CD14-positive monocyte (primary cell): ENCODE data around the gene TRAF3. TPM values are rescaled to one million over a fixed set of nuclear protein-coding genes. Genes with fewer than 3 reads are reported as not detected.
"Not testable (repeated sequence)": the region's sequence is repeated elsewhere in the genome, so short reads cannot be mapped to it uniquely, and the experiment has no call there.

Source experiments
- DNase-seq, 3 donors: peaks; one replicate each; pipeline ENCODE4 v3.0.0-alpha.2; 2011 to 2022
- H2AFZ ChIP-seq: 2 replicates; pipeline ENCODE4 v1.6.0; 2012; ENCODE audit warnings: mild to moderate bottlenecking, low read depth, low read length, inconsistent platforms; ENCODE audit not compliant: insufficient read depth, poor library complexity, severe bottlenecking
- H3K27ac ChIP-seq, 2 donors: 1 replicate in 1 of 2; 2 replicates in 1 of 2; pipeline ENCODE4 v1.5.1; 2012 to 2013; ENCODE audit warnings: low read length in 2 of 2, control low read depth in 1 of 2, inconsistent platforms in 1 of 2, low read depth in 1 of 2, mild to moderate bottlenecking in 1 of 2
- H3K27me3 ChIP-seq, 2 donors: one replicate each; pipeline versions ENCODE4 v1.6.0 to v1.6.1; 2011 to 2013; ENCODE audit warnings: low read length in 2 of 2; ENCODE audit not compliant: control insufficient read depth in 2 of 2, insufficient read depth in 2 of 2
- H3K36me3 ChIP-seq, 2 donors: replicated peaks in 1 of 2; 1 replicate in 1 of 2; 2 replicates in 1 of 2; pipeline versions ENCODE4 v1.5.1 to v1.6.1; 2012 to 2013; ENCODE audit warnings: low read length in 2 of 2, control low read depth in 1 of 2, inconsistent platforms in 1 of 2, mild to moderate bottlenecking in 1 of 2; ENCODE audit not compliant: insufficient read depth in 2 of 2, control insufficient read depth in 1 of 2
- H3K4me1 ChIP-seq, 2 donors: 1 replicate in 1 of 2; 2 replicates in 1 of 2; pipeline versions ENCODE4 v1.5.1 to v1.6.1; 2012 to 2013; ENCODE audit warnings: low read length in 2 of 2, control low read depth in 1 of 2, inconsistent platforms in 1 of 2, mild to moderate bottlenecking in 1 of 2, moderate library complexity in 1 of 2; ENCODE audit not compliant: insufficient read depth in 2 of 2, control insufficient read depth in 1 of 2
- H3K4me2 ChIP-seq: replicated peaks from 2 replicates; pipeline ENCODE3; 2012; ENCODE audit warnings: low read length, moderate library complexity, mild to moderate bottlenecking; ENCODE audit not compliant: poor library complexity, severe bottlenecking; ENCODE audit errors: extremely low read depth
- H3K4me3 ChIP-seq, 3 experiments: fragments of 200-600 bp in 1 of 3; sonication (generic) in 1 of 3; replicated peaks in 1 of 3; 1 replicate in 2 of 3; 2 replicates in 1 of 3; pipeline ENCODE4 v1.5.1; 2011 to 2013; ENCODE audit warnings: low read length in 3 of 3, mild to moderate bottlenecking in 3 of 3, control low read depth in 2 of 3, low read depth in 2 of 3, inconsistent platforms in 1 of 3, moderate library complexity in 1 of 3
- H3K79me2 ChIP-seq: 2 replicates; pipeline ENCODE4 v1.6.0; 2012; ENCODE audit warnings: mild to moderate bottlenecking, control low read depth, inconsistent platforms, low read length, moderate library complexity; ENCODE audit not compliant: insufficient read depth
- H3K9ac ChIP-seq: 2 replicates; pipeline ENCODE4 v1.6.0; 2017; ENCODE audit warnings: low read length, mild to moderate bottlenecking; ENCODE audit not compliant: insufficient read depth, poor library complexity, severe bottlenecking
- H3K9me3 ChIP-seq, 2 donors: replicated peaks in 1 of 2; 1 replicate in 1 of 2; 2 replicates in 1 of 2; pipeline versions ENCODE4 v1.5.1 to v1.6.1; 2012 to 2013; ENCODE audit warnings: low read length in 2 of 2, control low read depth in 1 of 2; ENCODE audit not compliant: control insufficient read depth in 1 of 2, insufficient read depth in 1 of 2
- H4K20me1 ChIP-seq: 2 replicates; pipeline ENCODE4 v1.6.0; 2012; ENCODE audit warnings: mild to moderate bottlenecking, low read length, control low read depth, moderate library complexity; ENCODE audit not compliant: insufficient read depth
- H3K27ac Mint-ChIP-seq, 7 donors: one replicate each; pipeline ENCODE4 v1.8.0; 2020; ENCODE audit warnings: mild to moderate bottlenecking in 7 of 7, mixed read lengths in 7 of 7, moderate library complexity in 6 of 7, inconsistent platforms in 2 of 7
- H3K27me3 Mint-ChIP-seq, 3 donors: one replicate each; pipeline ENCODE4 v1.8.0; 2021 to 2022; ENCODE audit warnings: low read depth in 3 of 3, mild to moderate bottlenecking in 3 of 3, mixed read lengths in 3 of 3, moderate library complexity in 3 of 3, inconsistent platforms in 1 of 3
- H3K36me3 Mint-ChIP-seq, 2 donors: one replicate each; pipeline ENCODE4 v1.8.0; 2020; ENCODE audit warnings: mixed read lengths in 2 of 2, inconsistent platforms in 1 of 2, mild to moderate bottlenecking in 1 of 2
- H3K4me1 Mint-ChIP-seq: one replicate; pipeline ENCODE4 v1.8.0; 2020; ENCODE audit warnings: mild to moderate bottlenecking, mixed read lengths
- H3K4me3 Mint-ChIP-seq, 2 donors: one replicate each; pipeline ENCODE4 v1.8.0; 2020; ENCODE audit warnings: mild to moderate bottlenecking in 2 of 2, mixed read lengths in 2 of 2, moderate library complexity in 1 of 2
- H3K9me3 Mint-ChIP-seq, 7 donors: one replicate each; pipeline ENCODE4 v1.8.0; 2020 to 2022; ENCODE audit warnings: mixed read lengths in 7 of 7, mild to moderate bottlenecking in 6 of 7, moderate library complexity in 6 of 7, inconsistent platforms in 2 of 7
- WGBS: methylation state at CpG from one replicate; pipeline ENCODE4 v1.1.5; 2013; ENCODE audit warnings: missing lambda C conversion rate; ENCODE audit not compliant: insufficient coverage; 5-methylcytosine and 5-hydroxymethylcytosine counted together
- intact Hi-C, 2 donors: fragments of 100-400 bp; cut with micrococcal nuclease; formaldehyde crosslinking; loops; one replicate each; pipeline versions ENCODE4 v1.15.0 to v1.15.1; 2023
- polyA plus RNA-seq, 3 donors: library from polyadenylated mRNA; depleted of rRNA in 1 of 3; unstranded in 2 of 3; stranded (reverse) in 1 of 3; fragments of 300-500 nt in 2 of 3; fragments of >200 nt in 1 of 3; fragmentation: Illumina TruSeq in 2 of 3; gene quantifications; 1 replicate in 2 of 3; 2 replicates in 1 of 3; pipeline ENCODE4 v1.2.3, GENCODE V29; 2012 to 2021
- TF ChIP-seq, protein P1 (sequence below): fragments of 200-600 bp; IDR thresholded peaks from one replicate; pipeline ENCODE4 v1.8.0; 2022; ENCODE audit warnings: antibody characterized with exemption, mild to moderate bottlenecking

TRAF3 gene
- polyA plus RNA-seq, 3 donors, result 12.0 to 37.6 (median 17.3) TPM

DNA sequence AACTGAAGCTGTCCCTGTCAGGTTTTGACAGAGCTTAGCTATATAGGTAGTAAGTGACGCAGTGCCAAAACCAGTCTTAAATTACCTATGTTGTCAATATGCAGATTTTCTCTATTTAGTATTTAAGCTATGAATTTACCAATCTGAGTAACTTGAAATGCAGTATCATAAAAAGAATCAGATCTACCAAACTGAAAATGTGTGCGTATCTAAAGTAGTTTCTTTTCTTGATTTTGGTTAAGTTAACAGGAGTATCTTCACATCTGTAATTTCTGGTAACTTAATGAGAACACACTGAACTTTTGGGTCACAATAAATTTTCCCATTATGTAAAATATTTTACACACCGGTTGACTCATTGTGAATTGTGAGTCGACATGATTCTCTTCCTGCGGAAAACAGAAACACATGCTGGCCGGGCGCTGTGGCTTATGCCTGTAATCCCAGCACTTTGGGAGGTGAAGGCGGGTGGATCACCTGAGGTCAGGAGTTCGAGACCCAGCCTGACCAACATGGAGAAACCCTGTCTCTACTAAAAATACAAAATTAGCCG lies 45.1 kb downstream of the TRAF3 start:
- Histone ChIP-seq H3K79me2 (peaks cover 95% of the 10 kb centered on the region), H3K27me3 (no peaks in the 10 kb centered on the region), H3K9ac (no peak overlapping the region), H3K4me3 (no peak overlapping the region), H2AFZ (no peak overlapping the region), H4K20me1 (peaks cover 99% of the 10 kb centered on the region), H3K9me3 (no peaks in the 10 kb centered on the region), H3K27ac (no peak overlapping the region), H3K4me2 (no peak overlapping the region), H3K36me3 (peaks cover 4 to 26% of the 10 kb centered on the region in 2 donors), H3K4me1 (no peaks in the 10 kb centered on the region)
- Mint-ChIP-seq H3K4me3 (no peak overlapping the region), H3K4me1 (peaks cover 16% of the 10 kb centered on the region), H3K9me3 (no peaks in the 10 kb centered on the region), H3K27ac (no peak overlapping the region), H3K36me3 (peaks cover 21 to 25% of the 10 kb centered on the region in 2 donors), H3K27me3 (no peaks in the 10 kb centered on the region)
- TF ChIP-seq, protein P1, sequence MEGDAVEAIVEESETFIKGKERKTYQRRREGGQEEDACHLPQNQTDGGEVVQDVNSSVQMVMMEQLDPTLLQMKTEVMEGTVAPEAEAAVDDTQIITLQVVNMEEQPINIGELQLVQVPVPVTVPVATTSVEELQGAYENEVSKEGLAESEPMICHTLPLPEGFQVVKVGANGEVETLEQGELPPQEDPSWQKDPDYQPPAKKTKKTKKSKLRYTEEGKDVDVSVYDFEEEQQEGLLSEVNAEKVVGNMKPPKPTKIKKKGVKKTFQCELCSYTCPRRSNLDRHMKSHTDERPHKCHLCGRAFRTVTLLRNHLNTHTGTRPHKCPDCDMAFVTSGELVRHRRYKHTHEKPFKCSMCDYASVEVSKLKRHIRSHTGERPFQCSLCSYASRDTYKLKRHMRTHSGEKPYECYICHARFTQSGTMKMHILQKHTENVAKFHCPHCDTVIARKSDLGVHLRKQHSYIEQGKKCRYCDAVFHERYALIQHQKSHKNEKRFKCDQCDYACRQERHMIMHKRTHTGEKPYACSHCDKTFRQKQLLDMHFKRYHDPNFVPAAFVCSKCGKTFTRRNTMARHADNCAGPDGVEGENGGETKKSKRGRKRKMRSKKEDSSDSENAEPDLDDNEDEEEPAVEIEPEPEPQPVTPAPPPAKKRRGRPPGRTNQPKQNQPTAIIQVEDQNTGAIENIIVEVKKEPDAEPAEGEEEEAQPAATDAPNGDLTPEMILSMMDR, result no peak
- intact Hi-C loops, result no loop called here
- no peak for DNase-seq
- WGBS, result 89% methylated on average over 3 of the region's 10 CpGs

DNA sequence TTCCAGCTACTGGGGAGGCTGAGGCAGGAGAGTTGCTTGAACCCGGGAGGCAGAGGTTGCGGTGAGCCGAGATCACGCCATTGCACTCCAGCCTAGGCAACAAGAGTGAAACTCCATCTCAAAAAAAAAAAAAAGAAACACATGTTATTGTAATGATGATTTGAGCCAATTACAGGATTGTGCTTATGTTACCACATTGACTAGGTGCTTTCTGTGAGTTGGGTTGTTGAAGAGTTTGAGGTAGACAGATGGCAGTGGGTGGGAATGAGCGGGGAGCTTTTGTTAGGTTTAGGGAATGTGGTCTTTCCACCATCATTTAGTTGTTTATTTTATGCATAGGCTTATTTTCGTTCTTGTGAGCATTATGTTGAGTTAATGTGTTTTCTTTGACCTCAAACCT lies 45.6 kb downstream of the TRAF3 start:
- H3K27ac Mint-ChIP-seq, H3K27ac ChIP-seq, intact Hi-C loops, H3K4me1 ChIP-seq, H3K27me3 Mint-ChIP-seq, H3K4me3 Mint-ChIP-seq, H3K4me3 ChIP-seq, H2AFZ ChIP-seq, H3K9ac ChIP-seq, H3K4me2 ChIP-seq, H3K9me3 ChIP-seq, H3K9me3 Mint-ChIP-seq, DNase-seq, H3K27me3 ChIP-seq: not testable (repeated sequence)
- Histone ChIP-seq H3K36me3 (peaks cover 4 to 26% of the 10 kb centered on the region in 2 donors), H4K20me1 (peaks cover 99% of the 10 kb centered on the region), H3K79me2 (peaks cover 95% of the 10 kb centered on the region)
- Mint-ChIP-seq H3K4me1 (peaks cover 14% of the 10 kb centered on the region), H3K36me3 (peaks cover 20 to 25% of the 10 kb centered on the region in 2 donors)
- no CpG with 5 or more reads among the region's 6 CpGs for WGBS
